Measurements from ENCODE around the gene PKP3. TPM values are rescaled to one million over a fixed set of nuclear protein-coding genes. Genes with fewer than 3 reads are reported as not detected.
"Not testable (repeated sequence)": the region's sequence is repeated elsewhere in the genome, so short reads cannot be mapped to it uniquely, and the experiment has no call there.

PKP3 gene
- total RNA-seq, 1 donor from 2014 or later, result 0.84 TPM

GRCh38 chr11:405954-406795 lies 12.2 kb downstream of the PKP3 start:
- ATAC-seq, result peak; percentile 7
- DNase-seq, result no peak
- intact Hi-C loops (cut with micrococcal nuclease), result no loop called here

GRCh38 chr11:406796-407650 lies 13.0 kb downstream of the PKP3 start:
- intact Hi-C loops (cut with micrococcal nuclease), result no loop called here
- peak; percentile 80 for ATAC-seq
- peak; percentile 90 for DNase-seq

- ATAC-seq, result no peak
- intact Hi-C loops (cut with micrococcal nuclease), result no loop called here
- no peak for DNase-seq
Measured at GRCh38 chr11:407651-408123, 13.7 kb downstream of the PKP3 start.

GRCh38 chr11:408154-409007 lies 14.4 kb downstream of the PKP3 start:
- ATAC-seq (peak; percentile 1), DNase-seq (no peak)
- intact Hi-C loops (cut with micrococcal nuclease), result no loop called here

- DNase-seq (no peak), ATAC-seq (no peak)
- intact Hi-C loops (cut with micrococcal nuclease), result no loop called here
Measured at GRCh38 chr11:409008-409599, 15.1 kb downstream of the PKP3 start.

- DNase-seq, result no peak
- intact Hi-C loops (cut with micrococcal nuclease), result no loop called here
Measured at GRCh38 chr11:409600-410483, 15.8 kb downstream of the PKP3 start.

GRCh38 chr11:410711-411110 lies 16.7 kb downstream of the PKP3 start:
- ATAC-seq; intact Hi-C loops (cut with micrococcal nuclease); DNase-seq: not testable (repeated sequence)

More at GRCh38 chr11:409600-410483, 15.8 kb downstream of the PKP3 start:
- ATAC-seq, result no peak

- intact Hi-C loops (cut with micrococcal nuclease); DNase-seq; ATAC-seq: not testable (repeated sequence)
Measured at GRCh38 chr11:411520-411919, 17.5 kb downstream of the PKP3 start.

- DNase-seq (no peak), ATAC-seq (no peak)
- intact Hi-C loops (cut with micrococcal nuclease), result no loop called here
Measured at GRCh38 chr11:412641-413119, 18.7 kb downstream of the PKP3 start.

GRCh38 chr11:413120-414081 lies 19.4 kb downstream of the PKP3 start:
- intact Hi-C loops (cut with micrococcal nuclease), result no loop called here
- ATAC-seq (no peak), DNase-seq (no peak)

- DNase-seq (peak; percentile 33), ATAC-seq (no peak)
- intact Hi-C loops (cut with micrococcal nuclease), result no loop called here
Measured at GRCh38 chr11:414318-414857, 20.4 kb downstream of the PKP3 start.

GRCh38 chr11:415640-416041 lies 21.6 kb downstream of the PKP3 start:
- DNase-seq (no peak), ATAC-seq (no peak)
- intact Hi-C loops (cut with micrococcal nuclease), result no loop called here

GRCh38 chr11:416051-416756 lies 22.2 kb downstream of the PKP3 start:
- DNase-seq, result no peak
- peak; percentile 5 for ATAC-seq
- intact Hi-C loops (cut with micrococcal nuclease), result no loop called here

GRCh38 chr11:416757-417621 lies 23.0 kb downstream of the PKP3 start:
- DNase-seq, result peak; percentile 77
- intact Hi-C loops (cut with micrococcal nuclease), result no loop called here

More at GRCh38 chr11:416757-417621, 23.0 kb downstream of the PKP3 start:
- peak; percentile 72 for ATAC-seq
